ES-I3 (cell line): Measurements from ENCODE around the gene WBP1.

Experiments
- H3K36me3 ChIP-seq: 2 replicates; pipeline ENCODE4 v1.6.1; 2013; ENCODE audit warnings: mild to moderate bottlenecking, low read length, control low read depth, moderate library complexity; ENCODE audit not compliant: insufficient read depth
- H3K4me1 ChIP-seq: 2 replicates; pipeline ENCODE4 v1.6.1; 2013; ENCODE audit warnings: mild to moderate bottlenecking, control low read depth, low read length; ENCODE audit not compliant: insufficient read depth
- H3K9ac ChIP-seq: 2 replicates; pipeline ENCODE4 v1.6.1; 2013; ENCODE audit warnings: low read depth, mild to moderate bottlenecking, low read length, moderate library complexity
- H3K9me3 ChIP-seq: 2 replicates; pipeline ENCODE4 v1.6.1; 2013; ENCODE audit warnings: mild to moderate bottlenecking, low read length, moderate library complexity; ENCODE audit not compliant: control insufficient read depth, insufficient read depth

Gene WBP1

GRCh38 chr2:74505448-74506246 lies 47.4 kb downstream of the WBP1 start:
- Histone ChIP-seq H3K9me3 (no peaks in the 10 kb centered on the region), H3K36me3 (0 out of 2 replicates have a peak, but pooled peaks cover 5% of the 10 kb centered on the region), H3K9ac (no peak overlapping the region), H3K4me1 (peaks cover 4% of the 10 kb centered on the region)

- Histone ChIP-seq H3K4me1 (no peaks in the 10 kb centered on the region; the same call in 1 of the 2 replicates), H3K9ac (peak within 1 kb of the TSS; percentile 83), H3K9me3 (no peaks in the 10 kb centered on the region), H3K36me3 (0 out of 2 replicates have a peak, but pooled peaks cover 5% of the 10 kb centered on the region)
Measured at GRCh38 chr2:74507145-74507925, 49.1 kb downstream of the WBP1 start, which contains the start of gene PCGF1. Gene PCGF1 (minus strand): TSS chr2:74507695. CDS start chr2:74507668, 27 bp downstream.

- Histone ChIP-seq H3K36me3 (0 out of 2 replicates have a peak, but pooled peaks cover 5% of the 10 kb centered on the region), H3K9ac (peak overlapping the region; percentile 83), H3K9me3 (no peaks in the 10 kb centered on the region), H3K4me1 (no peaks in the 10 kb centered on the region; the same call in 1 of the 2 replicates)
Measured at GRCh38 chr2:74507926-74508520, 49.8 kb downstream of the WBP1 start.

GRCh38 chr2:74510272-74510671 lies 52.0 kb downstream of the WBP1 start:
- H3K4me1 ChIP-seq, result no peaks in the 10 kb centered on the region; the same call in none of the 2 replicates
- H3K9me3 ChIP-seq, result no peaks in the 10 kb centered on the region

More at GRCh38 chr2:74510272-74510671, 52.0 kb downstream of the WBP1 start:
- H3K9ac ChIP-seq, result no peak overlapping the region
- 0 out of 2 replicates have a peak, but pooled peaks cover 5% of the 10 kb centered on the region for H3K36me3 ChIP-seq
